ENCODE data around the gene CPA3.
A peak's percentile ranks its signal among the peaks of the same experiment; 100 is the strongest.

The CPA3 gene

GRCh38 chr3:148938936-148939335 is 73.8 kb downstream of the CPA3 start:
- no peak for DNase-seq
- H3K36me3 Mint-ChIP-seq (ENCODE audit: low read depth) = no peaks in the 10 kb centered on the region

DNA sequence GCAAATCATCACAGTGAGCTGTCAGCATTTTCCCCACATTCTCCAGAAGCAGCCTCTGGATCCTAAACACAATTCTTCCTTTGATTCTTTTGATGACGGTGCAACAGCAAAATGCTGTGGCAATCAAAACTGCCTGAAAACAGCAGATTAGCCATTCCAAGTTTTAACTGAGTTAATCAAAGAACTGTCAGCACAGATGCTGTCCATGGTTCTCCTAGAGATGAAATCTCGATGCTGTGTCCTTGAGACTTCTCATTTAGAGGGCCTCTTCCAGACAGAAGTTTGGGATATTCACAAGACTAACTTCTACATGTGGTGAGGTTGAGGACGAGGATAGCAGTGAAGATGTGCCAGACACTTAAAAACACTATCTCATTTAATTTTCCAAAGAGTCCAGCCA is 75.9 kb downstream of the CPA3 start:
- H3K27me3 Mint-ChIP-seq (ENCODE audit: low read depth, poor library complexity) = peaks cover 10% of the 10 kb centered on the region
- no peak for TF ChIP-seq CTCF (IDR thresholded peaks at IDR 0.05)
- no peak overlapping the region for H3K27ac Mint-ChIP-seq
- DNase-seq = no peak
- no peak overlapping the region for H3K4me3 Mint-ChIP-seq
- H3K36me3 Mint-ChIP-seq (ENCODE audit: low read depth) = no peaks in the 10 kb centered on the region
- no peaks in the 10 kb centered on the region for H3K4me1 Mint-ChIP-seq
- no peaks in the 10 kb centered on the region for H3K9me3 Mint-ChIP-seq

More at GRCh38 chr3:148938936-148939335, 73.8 kb downstream of the CPA3 start:
- Mint-ChIP-seq H3K9me3 (no peaks in the 10 kb centered on the region), H3K27me3 (ENCODE audit: low read depth, poor library complexity) (peaks cover 10% of the 10 kb centered on the region), H3K4me1 (no peaks in the 10 kb centered on the region), H3K4me3 (no peak overlapping the region), H3K27ac (no peak overlapping the region)
- TF ChIP-seq CTCF (IDR thresholded peaks at IDR 0.05) = no peak

- H3K4me3 Mint-ChIP-seq = no peak overlapping the region
- DNase-seq = peak; percentile 14
- no peaks in the 10 kb centered on the region for H3K9me3 Mint-ChIP-seq
- peaks cover 6% of the 10 kb centered on the region for H3K27me3 Mint-ChIP-seq (ENCODE audit: low read depth, poor library complexity)
- H3K36me3 Mint-ChIP-seq (ENCODE audit: low read depth) = no peaks in the 10 kb centered on the region
- H3K27ac Mint-ChIP-seq = no peak overlapping the region
- H3K4me1 Mint-ChIP-seq = peaks cover 5% of the 10 kb centered on the region
- TF ChIP-seq CTCF (IDR thresholded peaks at IDR 0.05) = peak; percentile 73
These were observed 78.6 kb downstream of the CPA3 start for GRCh38 chr3:148943506-148944205.

- H3K9me3 Mint-ChIP-seq = no peaks in the 10 kb centered on the region
- H3K4me1 Mint-ChIP-seq = peaks cover 5% of the 10 kb centered on the region
- DNase-seq = no peak
- no peak overlapping the region for H3K27ac Mint-ChIP-seq
- H3K4me3 Mint-ChIP-seq = no peak overlapping the region
- no peak for TF ChIP-seq CTCF (IDR thresholded peaks at IDR 0.05)
- no peaks in the 10 kb centered on the region for H3K36me3 Mint-ChIP-seq (ENCODE audit: low read depth)
- H3K27me3 Mint-ChIP-seq (ENCODE audit: low read depth, poor library complexity) = peaks cover 6% of the 10 kb centered on the region
These were observed 80.0 kb downstream of the CPA3 start for GRCh38 chr3:148945116-148945515.
